HepG2 (cell line): ENCODE results near the gene R3HCC1L. TPM values are rescaled to one million over a fixed set of nuclear protein-coding genes. Genes with fewer than 3 reads are reported as not detected.
A peak's percentile ranks its signal among the peaks of the same experiment; 100 is the strongest.

Source experiments
- ATRX ChIP-seq: sonication (generic); formaldehyde crosslinking; IDR thresholded peaks from 2 replicates; pipeline ENCODE4 v1.4.0; 2020; ENCODE audit warnings: missing genetic modification reagents, borderline replicate concordance
- GATAD1 ChIP-seq: IDR thresholded peaks from 2 replicates; pipeline ENCODE4 v1.6.1; 2016; ENCODE audit warnings: missing genetic modification reagents, missing compliant biosample characterization
- SATB2 ChIP-seq: sonication (generic); formaldehyde crosslinking; IDR thresholded peaks from 2 replicates; pipeline ENCODE4 v1.5.0; 2020; ENCODE audit warnings: missing genetic modification reagents
- ZBTB8A ChIP-seq: sonication (generic); formaldehyde crosslinking; IDR thresholded peaks from 2 replicates; pipeline ENCODE4 v1.4.0; 2020; ENCODE audit warnings: mild to moderate bottlenecking, low read depth, missing genetic modification reagents, borderline replicate concordance
- ZNF143 ChIP-seq: sonication (generic); formaldehyde crosslinking; IDR thresholded peaks from 2 replicates; pipeline ENCODE4 v1.4.0; 2020; ENCODE audit warnings: missing genetic modification reagents
- polyA plus RNA-seq, 8 experiments: library from polyadenylated mRNA; depleted of rRNA in 3 of 8; stranded (reverse) in 7 of 8; unstranded in 1 of 8; fragments of >200 nt; fragmentation: Illumina TruSeq in 4 of 8; extraction: Trizol in 4 of 8; gene quantifications; 2 replicates each; pipeline versions ENCODE4 v1.2.1 to v1.2.3, GENCODE V29; 2011 to 2016; ENCODE audit warnings: low read depth in 4 of 8, missing spikeins in 1 of 8, mixed read lengths in 1 of 8; ENCODE audit not compliant: insufficient read depth in 1 of 8
- total RNA-seq, 5 experiments: library from RNA; depleted of rRNA; stranded (reverse); fragments of >200 nt; fragmentation: Illumina TruSeq; extraction: Trizol; gene quantifications; 2 replicates each; pipeline ENCODE4 v1.2.3, GENCODE V29; 2016; ENCODE audit warnings: low read depth in 1 of 5
- TF ChIP-seq, protein P1 (sequence below): sonication (generic); formaldehyde crosslinking; IDR thresholded peaks from 2 replicates; pipeline ENCODE4 v1.5.1; 2020; ENCODE audit warnings: mild to moderate bottlenecking, missing genetic modification reagents
- TF ChIP-seq, protein P2 (sequence below): sonication (generic); formaldehyde crosslinking; IDR thresholded peaks from 2 replicates; pipeline ENCODE4 v1.4.0; 2020; ENCODE audit warnings: missing genetic modification reagents, borderline replicate concordance
- TF ChIP-seq, protein P3 (sequence below): sonication (generic); formaldehyde crosslinking; IDR thresholded peaks from 2 replicates; pipeline ENCODE4 v1.4.0; 2020; ENCODE audit warnings: missing genetic modification reagents, borderline replicate concordance
- TF ChIP-seq, protein P4 (sequence below): sonication (generic); formaldehyde crosslinking; IDR thresholded peaks from 2 replicates; pipeline ENCODE4 v1.4.0; 2020; ENCODE audit warnings: missing genetic modification reagents
- TF ChIP-seq, protein P5 (sequence below): sonication (generic); formaldehyde crosslinking; IDR thresholded peaks from 2 replicates; pipeline ENCODE4 v1.8.0; 2022; ENCODE audit warnings: missing genetic modification reagents, mild to moderate bottlenecking, inconsistent platforms, borderline replicate concordance

Gene R3HCC1L
- total and polyA plus RNA-seq, 2 of the 13 experiments (the other 11 are each of a cell fraction or from before 2014, with no cell fraction given), result 6.5 to 12.2 TPM

DNA sequence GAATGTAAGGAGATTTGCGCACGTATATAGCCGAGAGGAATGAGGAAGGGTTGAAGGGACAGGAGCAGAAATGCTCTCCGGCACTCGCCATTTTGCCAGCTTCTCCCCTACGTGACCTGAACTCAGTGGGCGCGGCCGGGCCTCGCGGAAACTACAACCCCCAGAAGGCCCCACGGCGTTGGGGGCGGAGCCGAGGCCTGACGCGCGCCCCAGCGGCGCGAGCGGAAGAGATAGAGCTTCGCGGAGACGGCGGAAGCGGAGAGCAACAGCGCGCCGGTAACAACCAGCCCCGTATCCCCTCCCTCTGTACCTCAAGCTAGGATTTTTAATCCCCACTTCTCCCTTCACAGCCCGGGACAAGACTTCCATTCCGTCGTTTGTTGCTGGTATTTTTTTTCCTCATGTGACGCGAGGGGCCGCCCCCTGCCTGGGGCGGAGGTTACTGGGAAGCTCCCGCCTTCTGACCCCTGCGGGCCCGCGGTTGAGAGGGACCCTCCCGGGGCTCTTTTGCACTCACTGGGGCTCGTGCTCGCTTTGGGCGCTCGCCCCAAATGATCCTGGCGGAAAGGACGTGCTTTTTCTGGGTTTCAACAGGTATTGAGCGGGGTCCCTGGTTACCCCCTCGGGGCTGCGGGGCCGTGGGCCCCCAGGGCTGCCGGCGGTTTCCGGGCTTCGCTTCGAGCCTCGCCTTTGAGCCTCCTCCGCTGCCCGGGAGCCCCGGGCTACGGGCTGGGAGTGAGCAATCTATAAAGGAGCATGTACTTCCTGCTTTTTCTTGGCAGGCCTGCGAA is at the start of gene R3HCC1L (continued):
- TF ChIP-seq ZNF143 (CRISPR knock-in tag) (peak; percentile 96), ATRX (CRISPR knock-in tag) (no peak), SATB2 (CRISPR knock-in tag) (0 out of 2 replicates have a peak, but pooled peaks have one; percentile 43), ZBTB8A (CRISPR knock-in tag) (no peak), GATAD1 (peak; percentile 80)
- TF ChIP-seq, protein P1, sequence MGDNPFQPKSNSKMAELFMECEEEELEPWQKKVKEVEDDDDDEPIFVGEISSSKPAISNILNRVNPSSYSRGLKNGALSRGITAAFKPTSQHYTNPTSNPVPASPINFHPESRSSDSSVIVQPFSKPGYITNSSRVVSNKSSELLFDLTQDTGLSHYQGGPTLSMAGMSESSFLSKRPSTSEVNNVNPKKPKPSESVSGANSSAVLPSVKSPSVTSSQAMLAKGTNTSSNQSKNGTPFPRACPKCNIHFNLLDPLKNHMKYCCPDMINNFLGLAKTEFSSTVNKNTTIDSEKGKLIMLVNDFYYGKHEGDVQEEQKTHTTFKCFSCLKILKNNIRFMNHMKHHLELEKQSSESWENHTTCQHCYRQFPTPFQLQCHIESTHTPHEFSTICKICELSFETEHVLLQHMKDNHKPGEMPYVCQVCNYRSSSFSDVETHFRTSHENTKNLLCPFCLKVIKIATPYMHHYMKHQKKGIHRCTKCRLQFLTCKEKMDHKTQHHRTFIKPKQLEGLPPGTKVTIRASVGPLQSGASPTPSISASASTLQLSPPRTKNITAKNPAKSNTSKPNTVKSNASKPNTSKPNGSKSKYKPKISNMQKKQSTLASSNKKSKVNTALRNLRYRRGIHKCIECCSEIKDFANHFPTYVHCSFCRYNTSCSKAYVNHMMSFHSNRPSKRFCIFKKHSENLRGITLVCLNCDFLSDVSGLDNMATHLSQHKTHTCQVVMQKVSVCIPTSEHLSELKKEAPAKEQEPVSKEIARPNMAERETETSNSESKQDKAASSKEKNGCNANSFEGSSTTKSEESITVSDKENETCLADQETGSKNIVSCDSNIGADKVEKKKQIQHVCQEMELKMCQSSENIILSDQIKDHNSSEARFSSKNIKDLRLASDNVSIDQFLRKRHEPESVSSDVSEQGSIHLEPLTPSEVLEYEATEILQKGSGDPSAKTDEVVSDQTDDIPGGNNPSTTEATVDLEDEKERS (CRISPR knock-in tag), result peak; percentile 70; the same call in 1 of the 2 replicates
- TF ChIP-seq, protein P2, sequence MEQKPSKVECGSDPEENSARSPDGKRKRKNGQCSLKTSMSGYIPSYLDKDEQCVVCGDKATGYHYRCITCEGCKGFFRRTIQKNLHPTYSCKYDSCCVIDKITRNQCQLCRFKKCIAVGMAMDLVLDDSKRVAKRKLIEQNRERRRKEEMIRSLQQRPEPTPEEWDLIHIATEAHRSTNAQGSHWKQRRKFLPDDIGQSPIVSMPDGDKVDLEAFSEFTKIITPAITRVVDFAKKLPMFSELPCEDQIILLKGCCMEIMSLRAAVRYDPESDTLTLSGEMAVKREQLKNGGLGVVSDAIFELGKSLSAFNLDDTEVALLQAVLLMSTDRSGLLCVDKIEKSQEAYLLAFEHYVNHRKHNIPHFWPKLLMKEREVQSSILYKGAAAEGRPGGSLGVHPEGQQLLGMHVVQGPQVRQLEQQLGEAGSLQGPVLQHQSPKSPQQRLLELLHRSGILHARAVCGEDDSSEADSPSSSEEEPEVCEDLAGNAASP, result 0 out of 2 replicates have a peak, but pooled peaks have one; percentile 53
- TF ChIP-seq, protein P3, sequence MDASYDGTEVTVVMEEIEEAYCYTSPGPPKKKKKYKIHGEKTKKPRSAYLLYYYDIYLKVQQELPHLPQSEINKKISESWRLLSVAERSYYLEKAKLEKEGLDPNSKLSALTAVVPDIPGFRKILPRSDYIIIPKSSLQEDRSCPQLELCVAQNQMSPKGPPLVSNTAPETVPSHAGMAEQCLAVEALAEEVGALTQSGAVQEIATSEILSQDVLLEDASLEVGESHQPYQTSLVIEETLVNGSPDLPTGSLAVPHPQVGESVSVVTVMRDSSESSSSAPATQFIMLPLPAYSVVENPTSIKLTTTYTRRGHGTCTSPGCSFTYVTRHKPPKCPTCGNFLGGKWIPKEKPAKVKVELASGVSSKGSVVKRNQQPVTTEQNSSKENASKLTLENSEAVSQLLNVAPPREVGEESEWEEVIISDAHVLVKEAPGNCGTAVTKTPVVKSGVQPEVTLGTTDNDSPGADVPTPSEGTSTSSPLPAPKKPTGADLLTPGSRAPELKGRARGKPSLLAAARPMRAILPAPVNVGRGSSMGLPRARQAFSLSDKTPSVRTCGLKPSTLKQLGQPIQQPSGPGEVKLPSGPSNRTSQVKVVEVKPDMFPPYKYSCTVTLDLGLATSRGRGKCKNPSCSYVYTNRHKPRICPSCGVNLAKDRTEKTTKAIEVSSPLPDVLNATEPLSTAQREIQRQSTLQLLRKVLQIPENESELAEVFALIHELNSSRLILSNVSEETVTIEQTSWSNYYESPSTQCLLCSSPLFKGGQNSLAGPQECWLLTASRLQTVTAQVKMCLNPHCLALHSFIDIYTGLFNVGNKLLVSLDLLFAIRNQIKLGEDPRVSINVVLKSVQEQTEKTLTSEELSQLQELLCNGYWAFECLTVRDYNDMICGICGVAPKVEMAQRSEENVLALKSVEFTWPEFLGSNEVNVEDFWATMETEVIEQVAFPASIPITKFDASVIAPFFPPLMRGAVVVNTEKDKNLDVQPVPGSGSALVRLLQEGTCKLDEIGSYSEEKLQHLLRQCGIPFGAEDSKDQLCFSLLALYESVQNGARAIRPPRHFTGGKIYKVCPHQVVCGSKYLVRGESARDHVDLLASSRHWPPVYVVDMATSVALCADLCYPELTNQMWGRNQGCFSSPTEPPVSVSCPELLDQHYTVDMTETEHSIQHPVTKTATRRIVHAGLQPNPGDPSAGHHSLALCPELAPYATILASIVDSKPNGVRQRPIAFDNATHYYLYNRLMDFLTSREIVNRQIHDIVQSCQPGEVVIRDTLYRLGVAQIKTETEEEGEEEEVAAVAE (CRISPR knock-in tag), result 0 out of 2 replicates have a peak, but pooled peaks have one; percentile 70
- TF ChIP-seq, protein P4, sequence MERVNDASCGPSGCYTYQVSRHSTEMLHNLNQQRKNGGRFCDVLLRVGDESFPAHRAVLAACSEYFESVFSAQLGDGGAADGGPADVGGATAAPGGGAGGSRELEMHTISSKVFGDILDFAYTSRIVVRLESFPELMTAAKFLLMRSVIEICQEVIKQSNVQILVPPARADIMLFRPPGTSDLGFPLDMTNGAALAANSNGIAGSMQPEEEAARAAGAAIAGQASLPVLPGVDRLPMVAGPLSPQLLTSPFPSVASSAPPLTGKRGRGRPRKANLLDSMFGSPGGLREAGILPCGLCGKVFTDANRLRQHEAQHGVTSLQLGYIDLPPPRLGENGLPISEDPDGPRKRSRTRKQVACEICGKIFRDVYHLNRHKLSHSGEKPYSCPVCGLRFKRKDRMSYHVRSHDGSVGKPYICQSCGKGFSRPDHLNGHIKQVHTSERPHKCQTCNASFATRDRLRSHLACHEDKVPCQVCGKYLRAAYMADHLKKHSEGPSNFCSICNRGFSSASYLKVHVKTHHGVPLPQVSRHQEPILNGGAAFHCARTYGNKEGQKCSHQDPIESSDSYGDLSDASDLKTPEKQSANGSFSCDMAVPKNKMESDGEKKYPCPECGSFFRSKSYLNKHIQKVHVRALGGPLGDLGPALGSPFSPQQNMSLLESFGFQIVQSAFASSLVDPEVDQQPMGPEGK, result peak; percentile 23; the same call in 1 of the 2 replicates
- TF ChIP-seq, protein P5, sequence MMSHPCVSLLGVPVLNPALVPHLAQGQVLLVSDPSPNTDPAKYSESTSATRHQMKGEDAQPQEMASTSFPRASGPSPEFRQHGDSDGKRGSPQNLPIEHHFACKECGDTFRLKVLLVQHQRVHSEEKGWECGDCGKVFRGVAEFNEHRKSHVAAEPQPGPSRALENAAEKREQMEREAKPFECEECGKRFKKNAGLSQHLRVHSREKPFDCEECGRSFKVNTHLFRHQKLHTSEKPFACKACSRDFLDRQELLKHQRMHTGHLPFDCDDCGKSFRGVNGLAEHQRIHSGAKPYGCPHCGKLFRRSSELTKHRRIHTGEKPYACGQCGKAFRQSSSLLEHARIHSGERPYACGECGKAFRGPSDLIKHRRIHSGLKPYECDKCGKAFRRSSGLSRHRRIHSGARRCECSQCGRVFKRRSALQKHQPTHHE, result peak; percentile 35; the same call in 1 of the 2 replicates
